OCI-LY7 (cell line): ENCODE measurements around the gene ANTXR1. TPM values are rescaled to one million over a fixed set of nuclear protein-coding genes. Genes with fewer than 3 reads are reported as not detected.

Experiments used
- BruUV-seq: library from RNA; stranded (reverse); fragments of 400-500 nt; replicated peaks from 2 replicates; lab custom pipeline; 2021; lab: Mats Ljungman, UMichigan
- CTCF ChIA-PET: fragments of 300-600 bp; sonication (Branson Sonifier 250); formaldehyde crosslinking; loops from one replicate; lab custom pipeline; 2022; ENCODE audit warnings: antibody characterized with exemption; ENCODE audit not compliant: unreplicated experiment; lab: Charles Lee
- POLR2A ChIA-PET: fragments of 300-600 bp; sonication (Branson Sonifier 250); formaldehyde crosslinking; loops from one replicate; lab custom pipeline; 2022; ENCODE audit warnings: antibody characterized with exemption; lab: Charles Lee
- DNase-seq: peaks from one replicate; pipeline ENCODE4 v3.0.0-alpha.2; 2015; ENCODE audit warnings: low spot score
- H2AFZ ChIP-seq: fragments of 200-600 bp; sonication (generic), shearing (Covaris generic); 2 replicates; pipeline ENCODE4 v1.6.1; 2014; ENCODE audit warnings: mild to moderate bottlenecking, antibody characterized with exemption, low read length, moderate library complexity
- H3K27ac ChIP-seq: fragments of 200-600 bp; sonication (generic); 2 replicates; pipeline ENCODE4 v1.5.1; 2014; ENCODE audit warnings: mixed run types, low read depth, mild to moderate bottlenecking, moderate library complexity, low read length, inconsistent platforms; ENCODE audit not compliant: poor library complexity, severe bottlenecking
- H3K36me3 ChIP-seq: fragments of 200-600 bp; sonication (generic); 2 replicates; pipeline ENCODE4 v1.6.1; 2014; ENCODE audit warnings: mild to moderate bottlenecking, antibody characterized with exemption, low read length, moderate library complexity, mixed read lengths; ENCODE audit not compliant: insufficient read depth
- H3K4me1 ChIP-seq: fragments of 200-600 bp; sonication (generic); 2 replicates; pipeline ENCODE4 v1.5.1; 2014; ENCODE audit warnings: mild to moderate bottlenecking, low read length; ENCODE audit not compliant: insufficient read depth, poor library complexity, severe bottlenecking
- H3K4me2 ChIP-seq: fragments of 200-600 bp; sonication (generic); 2 replicates; pipeline ENCODE4 v1.6.1; 2014; ENCODE audit warnings: mild to moderate bottlenecking, low read length
- H3K4me3 ChIP-seq: fragments of 200-600 bp; sonication (generic); 2 replicates; pipeline ENCODE4 v1.5.1; 2014; ENCODE audit warnings: mild to moderate bottlenecking, low read depth, low read length; ENCODE audit not compliant: poor library complexity, severe bottlenecking
- H3K79me2 ChIP-seq: fragments of 200-600 bp; sonication (generic); 2 replicates; pipeline ENCODE4 v1.6.1; 2016; ENCODE audit warnings: low read depth, mild to moderate bottlenecking, low read length, moderate library complexity, mixed read lengths; ENCODE audit not compliant: insufficient read depth
- H3K9me2 ChIP-seq: fragments of 200-600 bp; sonication (generic); 2 replicates; pipeline ENCODE4 v1.6.1; 2016; ENCODE audit warnings: mild to moderate bottlenecking, low read length, mixed read lengths; ENCODE audit not compliant: insufficient read depth
- H3K9me3 ChIP-seq: fragments of 200-600 bp; sonication (generic); 2 replicates; pipeline ENCODE4 v1.6.1; 2014; ENCODE audit warnings: mild to moderate bottlenecking, mixed run types, low read length, mixed read lengths
- H4K20me1 ChIP-seq: fragments of 200-600 bp; sonication (generic); 2 replicates; pipeline ENCODE4 v1.6.1; 2014; ENCODE audit warnings: mild to moderate bottlenecking, antibody characterized with exemption, low read length, moderate library complexity, mixed read lengths; ENCODE audit not compliant: insufficient read depth
- CTCF ChIP-seq: fragments of 200-600 bp; sonication (generic); conservative IDR thresholded peaks from 2 replicates; pipeline ENCODE4 v1.5.1; 2014; ENCODE audit warnings: mild to moderate bottlenecking, antibody characterized with exemption, low read length, moderate library complexity, mixed read lengths
- EZH2phosphoT487 ChIP-seq: fragments of 200-600 bp; sonication (generic); IDR thresholded peaks from 2 replicates; pipeline ENCODE4 v1.6.1; 2018; ENCODE audit warnings: low read depth, borderline replicate concordance, mild to moderate bottlenecking, mixed run types, antibody characterized with exemption, low read length, moderate library complexity, mixed read lengths
- intact Hi-C: fragments of 100-400 bp; cut with micrococcal nuclease; formaldehyde crosslinking; loops from one replicate; pipeline ENCODE4 v1.10.0; 2022; ENCODE audit not compliant: unreplicated experiment
- total RNA-seq, 2 experiments: library from RNA; depleted of rRNA in 1 of 2; stranded (reverse); fragments of >200 nt in 1 of 2; shearing (Covaris generic) in 1 of 2; gene quantifications; 2 replicates each; pipeline ENCODE4 v1.2.3, GENCODE V29; 2014 to 2022

The ANTXR1 gene
- total RNA-seq, 2 experiments from 2014 or later = not detected

- no peaks in the 10 kb centered on the region for H3K4me1 ChIP-seq
- H3K4me2 ChIP-seq = no peak overlapping the region
- no peak overlapping the region for H3K27ac ChIP-seq
- H3K36me3 ChIP-seq = no peaks in the 10 kb centered on the region
- H3K9me2 ChIP-seq = no peaks in the 10 kb centered on the region
- no peaks in the 10 kb centered on the region for H4K20me1 ChIP-seq
- CTCF ChIA-PET = no interaction called here
- H3K79me2 ChIP-seq = no peaks in the 10 kb centered on the region
- BruUV-seq = no TSS peak
- TF ChIP-seq CTCF = no peak
- no peak for DNase-seq
- no peaks in the 10 kb centered on the region for H3K9me3 ChIP-seq
- POLR2A ChIA-PET = no interaction called here
- no peak overlapping the region for H2AFZ ChIP-seq
- intact Hi-C loops = no loop called here
- no peak overlapping the region for H3K4me3 ChIP-seq
Observed at GRCh38 chr2:69086466-69086865, 73.5 kb downstream of the ANTXR1 start.

GRCh38 chr2:69087211-69087911, 74.4 kb downstream of the ANTXR1 start:
- no peak overlapping the region for H3K4me2 ChIP-seq
- no peak overlapping the region for H3K4me3 ChIP-seq
- BruUV-seq = no TSS peak
- no peak for TF ChIP-seq EZH2phosphoT487
- TF ChIP-seq CTCF = no peak
- H3K9me3 ChIP-seq = no peaks in the 10 kb centered on the region
- no peaks in the 10 kb centered on the region for H3K4me1 ChIP-seq
- no peak for DNase-seq
- H3K36me3 ChIP-seq = no peaks in the 10 kb centered on the region
- H3K27ac ChIP-seq = no peak overlapping the region
- H2AFZ ChIP-seq = no peak overlapping the region
- CTCF ChIA-PET = no interaction called here
- no peaks in the 10 kb centered on the region for H4K20me1 ChIP-seq
- H3K79me2 ChIP-seq = no peaks in the 10 kb centered on the region
- intact Hi-C loops = no loop called here
- H3K9me2 ChIP-seq = no peaks in the 10 kb centered on the region
- POLR2A ChIA-PET = interaction anchor here (0.6 kb wide), 1 partner anchor 575 kb away, joined by 3 read pairs; no protein-coding TSS in a partner anchor

DNA sequence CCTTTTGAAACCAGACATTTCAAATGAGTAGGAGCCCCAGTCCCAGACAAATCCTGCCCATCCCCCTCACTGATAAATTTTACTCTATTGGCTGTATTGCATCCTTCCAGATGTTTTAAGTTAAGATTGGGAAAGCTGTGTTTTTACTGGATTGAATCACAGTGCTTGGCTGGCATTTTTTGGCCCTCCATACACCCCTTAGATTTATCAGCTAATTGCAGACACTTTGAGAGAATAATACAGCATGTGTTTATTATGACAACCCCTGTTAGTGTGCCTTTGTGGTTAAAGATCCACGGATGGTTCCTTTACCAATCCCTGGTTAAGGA, 74.9 kb downstream of the ANTXR1 start:
- H3K4me2 ChIP-seq = no peak overlapping the region
- H3K27ac ChIP-seq = no peak overlapping the region
- H3K4me1 ChIP-seq = no peaks in the 10 kb centered on the region
- TF ChIP-seq EZH2phosphoT487 (no peak), CTCF (no peak)
- H3K9me2 ChIP-seq = no peaks in the 10 kb centered on the region
- DNase-seq = no peak
- ChIA-PET CTCF (interaction anchor here (0.6 kb wide), 1 partner anchor 218 kb away, joined by 5 read pairs; no protein-coding TSS in a partner anchor), POLR2A (interaction anchor here (0.6 kb wide), 1 partner anchor 575 kb away, joined by 3 read pairs; no protein-coding TSS in a partner anchor)
- intact Hi-C loops = no loop called here
- no TSS peak for BruUV-seq
- no peaks in the 10 kb centered on the region for H3K36me3 ChIP-seq
- H4K20me1 ChIP-seq = no peaks in the 10 kb centered on the region
- no peaks in the 10 kb centered on the region for H3K79me2 ChIP-seq
- no peak overlapping the region for H2AFZ ChIP-seq
- no peak overlapping the region for H3K4me3 ChIP-seq
- H3K9me3 ChIP-seq = no peaks in the 10 kb centered on the region
